KBM-7 (cell line): ENCODE results near the gene TSC22D1.
"Not testable (repeated sequence)": the region's sequence is repeated elsewhere in the genome, so short reads cannot be mapped to it uniquely, and the experiment has no call there.

ENCODE experiments used
- DNase-seq: peaks from one replicate; pipeline ENCODE4 v3.0.0-alpha.2; 2015
- in situ Hi-C: fragments of 300-500 bp; cut with MboI; formaldehyde crosslinking; loops from 2 replicates; pipeline ENCODE4 v1.14.3; 2020; ENCODE audit warnings: low sequenced_read_pairs, low pct_unique_long_range_greater_than_20kb, mixed read lengths

Gene TSC22D1

GRCh38 chr13:44575741-44576350 lies at the start of gene TSC22D1:
Gene TSC22D1 (minus strand): TSS chr13:44576330. CDS start chr13:44576074, 256 bp downstream.
- DNase-seq, result peak; percentile 60
- in situ Hi-C loops, result no loop called here

- no peak for DNase-seq
- in situ Hi-C loops, result no loop called here
Measured at GRCh38 chr13:44622708-44623107, 46.6 kb upstream of the TSC22D1 start.

GRCh38 chr13:44622261-44622660 lies 46.1 kb upstream of the TSC22D1 start:
- in situ Hi-C loops, result no loop called here
- no peak for DNase-seq

- in situ Hi-C loops, result no loop called here
- DNase-seq, result no peak
Measured at GRCh38 chr13:44620057-44620456, 43.9 kb upstream of the TSC22D1 start.

GRCh38 chr13:44619651-44620050 lies 43.5 kb upstream of the TSC22D1 start:
- DNase-seq, result no peak
- in situ Hi-C loops, result no loop called here

DNA sequence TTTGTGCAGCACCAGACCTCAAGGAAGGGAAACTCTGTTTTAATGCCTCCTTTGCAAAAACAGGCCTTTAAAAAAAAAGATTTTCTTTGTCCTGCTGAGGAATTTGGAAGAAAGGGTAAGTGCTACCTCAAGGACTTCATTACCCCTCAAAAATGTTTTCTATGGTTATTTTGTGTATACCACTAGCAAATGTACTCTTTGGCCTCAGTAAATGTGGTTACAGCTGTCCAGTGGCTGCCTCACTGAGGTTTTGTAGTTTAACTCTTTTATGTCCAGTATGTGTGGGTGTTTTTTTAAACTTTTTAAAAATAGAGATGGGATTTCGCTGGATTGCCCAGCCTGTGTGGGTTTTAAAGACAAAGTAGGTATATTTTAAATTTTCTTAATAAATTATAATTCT lies 42.2 kb upstream of the TSC22D1 start:
- in situ Hi-C loops, result no loop called here
- no peak for DNase-seq

GRCh38 chr13:44617648-44618047 lies 41.5 kb upstream of the TSC22D1 start:
- DNase-seq, result no peak
- in situ Hi-C loops, result no loop called here

GRCh38 chr13:44609137-44609536 lies 33.0 kb upstream of the TSC22D1 start:
- no peak for DNase-seq
- in situ Hi-C loops, result no loop called here

DNA sequence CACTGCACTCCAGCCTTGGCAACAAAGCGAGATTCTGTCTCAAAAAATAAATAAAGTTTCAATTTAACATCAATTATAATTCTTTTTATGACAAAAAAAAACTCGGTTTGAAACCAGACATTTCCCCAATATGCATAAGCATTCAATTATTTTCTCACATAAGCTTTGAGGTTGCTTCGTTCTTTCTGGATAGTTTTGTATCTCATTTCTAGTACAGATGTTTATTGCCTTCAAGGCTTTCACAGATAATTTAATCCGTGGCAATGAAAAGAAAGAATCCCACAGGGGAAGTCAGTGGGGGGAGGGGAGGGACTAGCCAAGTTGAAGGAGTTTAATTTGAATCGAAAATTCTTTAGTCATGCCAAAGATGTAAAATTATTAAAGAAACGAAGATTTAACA lies 29.6 kb upstream of the TSC22D1 start:
- in situ Hi-C loops, result no loop called here
- no peak for DNase-seq

DNA sequence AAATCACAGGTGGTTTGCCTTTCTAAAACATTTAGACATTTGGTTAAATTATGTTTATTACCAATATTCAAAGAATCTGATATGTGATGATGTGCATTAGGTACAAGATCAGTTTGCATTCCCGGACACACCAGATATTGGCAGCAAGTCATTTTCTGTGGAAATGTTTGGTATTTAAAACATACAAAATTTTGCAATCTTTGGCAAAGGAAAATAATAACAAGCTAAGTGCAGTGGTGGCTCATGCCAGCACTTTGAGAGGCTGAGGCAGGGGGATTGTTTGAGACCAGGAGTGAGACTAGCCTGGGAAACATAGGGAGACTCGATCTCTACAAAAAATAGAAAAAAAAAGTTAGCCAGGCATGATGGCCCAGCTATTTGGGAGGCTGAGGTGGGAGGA lies 29.1 kb upstream of the TSC22D1 start:
- in situ Hi-C loops, result no loop called here
- DNase-seq, result no peak

- in situ Hi-C loops, result no loop called here
- DNase-seq, result no peak
Measured at GRCh38 chr13:44601586-44601985, 25.5 kb upstream of the TSC22D1 start.

- in situ Hi-C loops, result loop anchor here (10.0 kb wide), 1 partner anchor 61 kb away; no protein-coding TSS in a partner anchor
- not testable (repeated sequence) for DNase-seq
Measured at GRCh38 chr13:44593861-44594592, 17.9 kb upstream of the TSC22D1 start.

- in situ Hi-C loops, result loop anchor here (10.0 kb wide), 1 partner anchor 62 kb away; no protein-coding TSS in a partner anchor
- no peak for DNase-seq
Measured at GRCh38 chr13:44592216-44592847, 16.2 kb upstream of the TSC22D1 start.

GRCh38 chr13:44591316-44591715 lies 15.2 kb upstream of the TSC22D1 start:
- no peak for DNase-seq
- in situ Hi-C loops, result loop anchor here (10.0 kb wide), 1 partner anchor 63 kb away; no protein-coding TSS in a partner anchor

GRCh38 chr13:44583137-44583536 lies 7.0 kb upstream of the TSC22D1 start:
- in situ Hi-C loops, result no loop called here
- DNase-seq, result no peak

- in situ Hi-C loops, result no loop called here
- DNase-seq, result no peak
Measured at GRCh38 chr13:44578067-44578400, 1.9 kb upstream of the TSC22D1 start.

DNA sequence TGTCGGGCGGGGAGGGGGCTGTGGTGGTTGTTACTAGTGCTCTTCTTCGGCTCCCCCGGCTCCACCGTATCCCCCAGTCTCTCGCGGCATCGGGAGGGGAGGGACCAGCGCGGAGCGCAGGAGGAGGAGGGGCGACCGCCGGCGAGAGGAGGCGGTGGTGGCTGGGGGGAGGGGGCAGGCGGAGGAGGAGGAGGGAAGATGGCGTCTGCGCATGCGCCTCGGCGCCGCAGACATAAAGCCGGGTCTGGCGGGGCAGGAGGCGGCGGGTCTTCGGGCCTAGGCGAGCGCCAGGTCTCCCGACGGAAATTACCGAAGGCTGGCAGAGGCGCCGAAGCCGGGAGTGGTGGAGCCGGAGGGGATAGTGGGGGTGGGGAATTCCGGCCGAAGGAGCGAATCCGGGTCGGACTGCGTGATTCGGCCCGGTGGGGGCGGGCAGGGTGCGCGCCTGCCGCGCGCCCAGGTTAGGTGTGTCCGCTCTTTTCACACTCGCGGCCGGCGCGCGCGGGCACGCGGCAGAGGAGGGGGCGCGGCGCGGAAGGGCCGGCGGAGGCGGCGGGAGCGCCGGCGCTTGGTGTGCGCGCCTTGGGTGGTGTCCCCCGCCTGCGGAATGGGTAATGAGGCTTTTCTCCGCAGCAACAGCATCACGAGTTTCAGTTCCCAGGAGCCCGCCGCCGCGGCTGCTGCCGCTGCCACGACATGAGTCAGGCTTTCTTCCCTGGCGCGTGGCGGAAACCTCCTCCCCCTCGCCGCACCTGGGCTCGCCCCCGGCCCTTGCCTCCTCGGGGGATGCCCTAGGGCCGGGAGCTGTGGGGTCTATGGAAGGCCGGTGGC lies 1.3 kb upstream of the TSC22D1 start:
- in situ Hi-C loops, result no loop called here
- DNase-seq, result peak; percentile 96

DNA sequence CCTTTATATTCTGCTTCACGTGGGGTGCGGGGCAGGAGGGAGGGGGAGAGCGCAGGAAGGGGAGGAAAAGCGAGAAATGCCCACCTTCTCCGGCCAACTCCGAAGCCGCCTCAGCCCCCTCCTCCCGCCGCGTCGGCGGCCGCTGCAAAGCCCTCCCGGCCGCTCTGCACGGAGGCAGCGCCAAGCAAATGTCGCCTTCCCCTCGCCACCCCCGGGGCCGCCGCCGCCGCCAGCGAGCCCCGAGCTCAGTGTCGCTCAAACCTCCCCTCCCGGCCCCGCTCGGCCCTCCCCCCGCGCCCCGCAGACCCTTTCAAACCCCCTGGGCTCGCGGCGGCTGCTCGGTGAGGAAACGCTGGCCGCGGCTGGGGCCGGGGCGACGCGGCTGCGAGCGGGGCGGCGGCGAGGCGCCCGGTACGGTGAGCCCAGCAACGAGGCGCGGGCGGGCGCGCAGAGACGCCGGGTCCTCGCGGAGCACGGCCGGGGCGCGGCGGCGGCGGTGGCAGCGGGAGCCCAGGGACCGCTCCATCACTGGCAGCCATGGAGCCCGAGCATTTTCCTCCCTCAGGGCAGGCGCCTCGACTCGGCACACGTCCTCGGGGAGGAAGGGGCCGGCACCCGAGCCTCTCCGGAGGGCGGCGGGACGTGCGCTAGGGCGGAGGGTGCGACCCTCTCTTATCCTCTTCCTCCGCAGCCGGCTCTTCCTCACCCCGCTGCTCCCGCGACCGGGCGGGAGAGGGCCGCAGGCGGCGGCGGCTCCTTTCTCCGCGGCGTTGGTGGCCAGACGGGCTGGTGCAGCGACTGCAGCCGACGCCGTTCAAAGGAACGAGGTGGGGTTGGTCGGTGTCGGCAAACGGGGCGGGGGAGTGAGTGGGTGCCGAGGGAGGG lies 463 bp upstream of the TSC22D1 start:
- in situ Hi-C loops, result no loop called here
- no peak for DNase-seq

DNA sequence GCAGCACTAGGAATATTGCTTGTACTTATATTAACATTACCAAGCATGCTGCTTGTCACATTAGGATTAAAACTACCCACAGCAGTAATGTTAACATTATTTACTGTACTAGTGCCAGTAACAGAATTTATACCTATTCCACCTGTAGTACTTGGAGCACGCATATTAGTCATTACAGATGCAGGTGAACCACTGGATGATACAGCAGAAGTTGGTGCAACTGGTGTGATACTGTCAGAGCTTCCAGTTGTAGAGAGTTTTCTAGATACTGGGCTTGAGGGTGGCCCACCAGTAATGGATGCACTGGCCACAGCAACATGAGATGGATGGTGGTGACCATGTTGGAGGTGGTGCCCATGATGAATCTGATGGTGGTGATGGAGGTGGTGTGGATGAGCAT lies 1.1 kb downstream of the TSC22D1 start:
- in situ Hi-C loops, result no loop called here
- no peak for DNase-seq
